Activated T-cell treated with anti-CD3 and anti-CD28 coated beads for 4 hours (primary cell): ENCODE data around the gene NXPH1.

Source experiments
- DNase-seq: peaks from one replicate; pipeline ENCODE4 v3.0.0-alpha.2; 2020

NXPH1 gene

DNA sequence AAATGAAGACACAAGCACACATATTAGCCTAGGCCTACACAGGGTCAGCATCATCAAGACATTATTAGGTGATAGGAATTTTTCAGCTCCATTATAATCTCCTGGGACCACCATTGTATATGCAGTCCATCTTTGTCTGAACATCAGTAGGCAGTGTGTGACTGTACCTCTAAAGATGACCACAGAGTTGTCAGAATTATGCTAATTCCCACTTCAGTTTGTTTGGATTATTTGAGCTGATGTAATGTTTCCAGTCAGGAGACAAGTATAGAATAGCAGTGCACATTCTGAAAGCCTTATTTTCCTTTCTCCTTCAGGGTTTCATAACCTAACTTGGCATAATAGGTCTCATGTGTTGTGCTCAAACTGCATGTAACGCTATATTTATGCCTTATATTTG lies 306.4 kb downstream of the NXPH1 start:
- DNase-seq = no peak

DNA sequence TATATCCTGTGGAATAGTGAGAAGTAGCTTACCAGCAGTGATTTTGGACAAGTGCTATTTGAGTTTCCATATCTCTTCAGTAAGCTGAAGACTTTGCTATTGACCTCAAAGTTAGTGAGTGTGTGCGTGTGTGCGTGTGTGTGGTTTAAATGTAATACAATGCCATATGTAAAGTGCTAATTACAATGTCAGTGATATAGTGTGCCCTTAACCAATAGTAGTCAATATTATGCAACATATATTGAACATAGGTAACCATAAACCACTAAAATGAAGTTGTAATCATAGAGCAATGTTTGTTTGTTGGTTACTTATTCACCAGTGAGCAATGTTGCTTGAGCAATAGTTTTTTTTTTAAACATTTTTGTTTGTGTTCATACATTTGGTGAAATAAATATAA lies 309.4 kb downstream of the NXPH1 start:
- no peak for DNase-seq

DNA sequence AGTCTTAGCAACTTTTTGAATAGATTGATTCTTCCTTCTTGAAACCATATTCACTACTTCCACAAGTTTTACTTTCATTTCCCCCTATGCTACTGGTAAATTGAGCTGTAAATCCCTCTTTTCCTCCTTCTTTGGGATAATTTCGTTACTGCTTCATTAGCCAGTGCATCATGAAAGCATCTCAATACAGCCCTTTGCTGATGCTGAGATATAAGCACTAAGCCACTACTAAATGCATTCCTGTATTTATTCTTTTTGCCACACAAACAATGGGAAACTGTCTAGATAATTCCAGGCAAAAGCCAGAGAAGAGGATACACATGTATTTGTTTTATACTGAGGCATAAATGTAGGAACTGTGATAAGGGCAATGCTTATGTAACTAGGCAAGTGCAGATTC lies 313.9 kb downstream of the NXPH1 start:
- no peak for DNase-seq

DNA sequence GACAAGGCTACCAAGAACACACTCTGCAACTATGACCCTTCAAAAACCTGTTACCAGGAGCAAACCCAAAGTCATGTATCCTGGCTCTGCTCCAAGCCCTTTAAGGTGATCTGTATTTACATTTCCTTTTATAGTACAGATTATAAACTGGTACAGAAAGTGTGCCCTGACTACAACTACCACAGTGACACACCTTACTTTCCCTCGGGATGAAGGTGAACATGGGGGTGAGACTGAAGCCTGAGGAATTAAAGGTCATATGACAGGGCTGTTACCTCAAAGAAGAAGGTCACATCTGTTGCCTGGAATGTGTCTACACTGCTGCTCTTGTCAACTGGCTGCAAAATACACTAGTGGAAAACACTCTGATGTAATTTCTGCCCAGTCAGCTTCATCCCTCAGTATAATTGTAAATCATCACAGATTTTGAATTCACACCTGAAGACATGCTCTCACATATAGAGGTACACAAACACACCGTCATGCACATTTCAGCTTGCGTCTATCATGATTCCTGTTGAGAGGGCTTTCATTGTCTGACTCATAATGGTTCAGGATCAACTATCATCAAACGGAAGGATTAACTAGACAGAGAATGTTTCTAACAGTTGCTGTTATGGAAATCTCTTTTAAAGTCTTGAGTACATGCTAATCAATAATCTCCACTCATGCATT lies 318.3 kb downstream of the NXPH1 start:
- DNase-seq = no peak

DNA sequence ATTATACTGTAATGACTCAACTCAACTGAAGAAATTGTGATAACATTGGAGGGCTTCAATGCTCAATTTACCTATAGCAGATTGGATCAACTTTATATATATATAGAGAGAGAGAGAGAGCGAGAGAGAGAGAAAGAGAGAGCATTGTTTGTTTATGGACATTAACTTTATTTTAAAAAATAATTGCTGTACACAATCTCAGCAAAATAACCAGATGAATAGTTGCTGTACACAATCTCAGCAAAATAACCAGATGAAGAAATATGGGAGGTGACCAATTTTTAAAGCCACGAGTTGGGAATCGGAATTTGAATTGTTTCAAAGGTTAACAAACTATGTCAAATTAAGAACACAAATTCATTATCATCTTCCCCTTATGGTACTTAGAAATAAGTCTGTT lies 319.9 kb downstream of the NXPH1 start:
- no peak for DNase-seq

DNA sequence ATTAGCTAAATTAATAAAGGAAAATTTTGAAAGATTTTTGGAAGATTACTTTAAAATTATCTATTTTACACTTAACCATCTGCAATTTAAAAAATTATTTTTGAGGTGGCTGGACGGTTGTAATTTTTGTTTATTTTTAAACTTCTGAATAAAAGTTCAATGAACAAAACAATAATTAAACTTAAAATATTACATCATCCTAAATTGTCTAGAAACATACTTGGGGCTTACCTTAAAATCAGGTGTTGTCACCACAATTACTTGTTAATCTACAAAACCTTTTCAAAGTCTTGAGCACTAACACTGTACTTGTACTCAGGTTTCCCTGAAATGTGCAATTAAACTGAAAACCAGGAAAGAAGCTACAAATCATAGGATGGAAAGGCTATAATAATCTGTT lies 328.3 kb downstream of the NXPH1 start:
- no peak for DNase-seq

DNA sequence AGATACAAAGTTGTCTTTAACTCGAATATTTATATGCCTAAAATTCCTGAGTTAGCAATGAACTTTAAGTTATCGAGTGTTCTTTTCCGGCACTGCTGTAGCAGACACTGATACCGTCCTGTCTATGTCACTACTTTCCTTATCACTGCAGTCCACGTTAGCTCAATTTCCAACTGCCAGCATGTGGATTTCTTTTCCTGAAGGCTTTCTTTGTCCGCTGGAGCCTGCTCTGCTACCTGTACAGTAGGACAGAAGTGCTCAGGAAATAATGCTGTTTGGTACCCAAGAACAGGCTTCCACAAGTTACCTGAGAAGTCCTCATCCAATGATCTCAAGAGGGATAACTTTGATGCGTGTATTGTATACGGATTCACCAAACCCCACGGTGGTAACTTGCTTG lies 329.4 kb downstream of the NXPH1 start:
- no peak for DNase-seq

DNA sequence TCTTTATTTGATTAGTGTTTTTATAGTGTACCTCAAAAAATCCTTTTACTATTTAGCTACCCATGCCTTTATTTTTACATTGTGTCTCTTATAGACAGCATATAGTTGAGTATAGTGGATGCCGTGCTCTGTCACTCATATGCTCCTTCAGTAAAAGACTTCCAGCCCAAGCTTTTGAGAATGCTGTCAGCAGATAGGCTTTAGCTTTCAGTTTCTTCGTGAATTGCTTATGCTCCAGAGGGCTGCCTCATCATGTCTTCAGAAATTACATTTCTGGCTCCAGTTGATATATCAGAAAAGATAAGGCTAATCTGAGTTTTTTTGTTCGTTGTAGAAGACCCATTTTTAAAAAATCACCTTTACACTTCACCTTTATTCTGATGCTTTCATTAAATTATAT lies 332.0 kb downstream of the NXPH1 start:
- DNase-seq = no peak

DNA sequence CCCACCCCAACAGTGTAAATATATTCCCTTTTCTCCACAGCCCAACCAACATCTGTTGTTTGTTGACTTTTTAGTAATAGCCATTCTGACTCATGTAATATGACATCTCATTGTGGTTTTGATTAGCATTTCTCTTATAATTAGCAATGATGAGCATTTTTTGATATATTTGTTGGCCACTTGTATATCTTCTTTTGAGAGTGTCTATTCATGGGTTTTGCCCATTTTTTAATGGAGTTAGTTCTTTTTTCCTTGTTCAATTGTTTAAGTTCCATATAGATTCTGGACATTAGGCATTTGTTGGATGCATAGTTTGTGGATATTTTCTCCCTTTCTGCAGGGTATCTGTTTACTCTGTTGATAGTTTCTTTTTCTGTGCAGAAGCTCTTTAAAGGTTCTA lies 340.1 kb downstream of the NXPH1 start:
- DNase-seq = no peak

DNA sequence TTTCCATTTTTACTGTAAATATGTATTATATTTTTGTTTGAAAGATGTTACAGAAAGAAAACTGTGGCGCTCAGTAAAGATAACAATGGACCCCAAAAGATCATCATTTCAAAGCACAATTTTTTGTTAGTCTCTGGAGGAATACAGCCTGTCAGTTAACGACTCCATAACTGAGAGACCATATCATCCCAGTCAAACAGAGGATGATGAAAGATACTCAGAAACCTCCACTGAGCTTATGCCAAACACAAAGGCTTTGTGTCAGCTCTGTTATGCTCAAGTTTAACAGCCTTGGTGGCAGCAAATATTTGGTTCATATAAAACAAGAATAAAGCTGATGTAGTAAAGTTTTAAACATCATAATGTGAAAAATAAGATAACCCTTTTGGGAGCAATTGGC lies 345.1 kb downstream of the NXPH1 start:
- DNase-seq = no peak

DNA sequence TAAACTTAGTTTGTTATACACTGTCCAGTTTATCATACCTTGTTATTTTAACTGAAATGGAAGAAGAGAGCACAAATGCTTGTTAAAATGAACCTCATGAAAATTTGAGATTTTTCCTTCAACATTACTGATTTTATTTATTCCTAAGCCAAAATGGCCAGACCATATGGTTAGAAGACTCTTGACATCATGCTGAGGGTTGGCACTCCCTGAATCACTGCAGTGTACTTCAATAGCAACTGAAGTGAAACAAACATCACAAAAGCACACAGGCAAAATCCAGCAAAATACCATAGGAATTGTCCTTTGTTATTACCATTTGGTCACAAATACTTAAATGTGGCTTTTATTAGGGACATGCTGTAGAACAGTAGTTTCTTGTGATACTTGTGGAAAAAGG lies 347.8 kb downstream of the NXPH1 start:
- no peak for DNase-seq

DNA sequence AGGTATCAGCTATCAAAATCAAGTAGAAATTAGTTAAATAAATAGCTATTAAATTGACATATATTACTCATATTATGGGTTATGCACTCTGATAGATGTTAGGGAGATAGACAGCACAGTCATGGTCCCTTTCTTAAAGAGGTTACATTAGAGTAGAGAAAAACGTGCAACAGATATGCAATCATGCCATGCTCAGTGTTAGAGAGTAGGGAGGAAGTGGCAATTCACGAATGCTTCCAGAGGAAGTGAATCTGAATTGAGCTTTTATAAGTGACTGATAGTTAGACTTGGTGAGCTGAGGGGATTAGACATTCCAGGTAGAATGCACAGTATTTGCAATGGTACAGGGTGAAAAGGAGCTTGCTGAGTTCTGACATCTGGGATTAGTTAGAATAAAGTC lies 349.8 kb downstream of the NXPH1 start:
- no peak for DNase-seq

DNA sequence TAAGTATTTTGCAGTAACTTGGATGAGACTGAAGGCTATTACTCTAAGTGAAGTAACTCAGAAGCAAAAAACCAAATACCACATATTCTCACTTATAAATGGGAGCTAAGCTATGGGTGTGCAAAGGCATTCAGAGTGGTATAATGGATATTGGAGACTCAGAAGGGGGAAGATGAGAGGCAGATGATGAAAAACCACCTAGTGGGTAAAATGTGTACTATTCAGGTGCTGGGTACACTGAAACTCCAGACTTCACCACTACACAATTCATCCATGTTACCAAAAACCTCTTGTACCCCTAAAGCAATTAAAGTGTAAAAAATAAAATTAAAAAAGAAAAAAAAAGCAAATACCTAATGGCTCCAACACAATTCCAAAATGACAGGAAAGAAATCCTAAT lies 351.7 kb downstream of the NXPH1 start:
- DNase-seq = no peak

DNA sequence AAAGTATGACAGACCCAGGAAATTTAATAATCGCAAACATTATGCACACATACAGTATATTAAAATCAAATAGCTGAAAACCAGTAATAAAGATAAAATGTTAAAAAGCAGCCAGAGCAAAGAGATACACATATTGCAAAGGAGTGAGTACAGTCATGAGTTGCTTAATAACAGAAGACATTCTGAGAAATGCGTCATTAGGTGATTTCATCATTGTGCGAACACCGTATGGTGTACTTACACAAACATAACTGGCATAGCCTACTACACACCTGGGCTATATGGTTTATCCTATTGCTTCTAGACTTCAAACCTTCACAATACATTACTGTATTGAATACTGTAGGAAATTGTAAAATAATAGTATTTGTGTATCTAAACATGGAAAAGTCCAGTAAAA lies 367.6 kb downstream of the NXPH1 start:
- no peak for DNase-seq
